Adipocyte (in vitro differentiated cells): ENCODE measurements around the gene FTO.

ENCODE experiments used
- DNase-seq: peaks from one replicate; pipeline ENCODE4 v3.0.0-alpha.2; 2015; ENCODE audit warnings: low read depth
- H3K27me3 ChIP-seq: replicated peaks from 2 replicates; pipeline ENCODE4 v1.7.0; 2013; ENCODE audit warnings: mild to moderate bottlenecking, low read length, moderate library complexity; ENCODE audit not compliant: control insufficient read depth, insufficient read depth
- H3K36me3 ChIP-seq: 2 replicates; pipeline ENCODE4 v1.7.0; 2013; ENCODE audit warnings: low read length, mild to moderate bottlenecking, moderate library complexity; ENCODE audit not compliant: control insufficient read depth, insufficient read depth, severe bottlenecking
- H3K4me1 ChIP-seq: 2 replicates; pipeline ENCODE4 v1.7.0; 2013; ENCODE audit warnings: mild to moderate bottlenecking, low read length, moderate library complexity; ENCODE audit not compliant: control insufficient read depth, insufficient read depth
- H3K4me3 ChIP-seq: 2 replicates; pipeline ENCODE4 v1.7.0; 2013; ENCODE audit warnings: mild to moderate bottlenecking, low read length, moderate library complexity
- H3K9ac ChIP-seq: 2 replicates; pipeline ENCODE4 v1.7.0; 2013; ENCODE audit warnings: mild to moderate bottlenecking, low read length, moderate library complexity
- H3K9me3 ChIP-seq: 2 replicates; pipeline ENCODE4 v1.7.0; 2013; ENCODE audit warnings: mild to moderate bottlenecking, low read length, moderate library complexity; ENCODE audit not compliant: control insufficient read depth

FTO gene

DNA sequence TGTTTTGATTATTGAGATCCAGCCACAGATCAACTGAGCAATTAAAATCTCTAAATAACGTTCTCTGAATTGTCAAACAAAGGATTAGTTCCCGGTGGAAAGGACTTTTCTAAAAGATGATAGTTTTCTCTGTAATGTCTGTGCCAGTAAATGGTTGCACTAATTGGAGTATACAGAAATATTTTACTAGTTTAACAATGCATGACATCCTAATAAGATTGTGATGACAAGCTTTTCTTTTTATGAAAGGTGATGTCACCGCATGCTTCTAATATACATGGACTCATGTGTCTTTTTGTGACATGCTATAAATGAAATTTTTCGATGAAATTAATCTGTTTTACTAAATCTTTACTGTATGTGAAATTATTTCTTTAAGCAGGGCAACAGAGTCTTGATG is 371.5 kb downstream of the FTO start:
- Histone ChIP-seq H3K36me3 (peaks cover 5% of the 10 kb centered on the region), H3K4me1 (no peaks in the 10 kb centered on the region), H3K9me3 (no peaks in the 10 kb centered on the region), H3K4me3 (no peak overlapping the region), H3K9ac (no peak overlapping the region), H3K27me3 (no peaks in the 10 kb centered on the region)
- no peak for DNase-seq

DNA sequence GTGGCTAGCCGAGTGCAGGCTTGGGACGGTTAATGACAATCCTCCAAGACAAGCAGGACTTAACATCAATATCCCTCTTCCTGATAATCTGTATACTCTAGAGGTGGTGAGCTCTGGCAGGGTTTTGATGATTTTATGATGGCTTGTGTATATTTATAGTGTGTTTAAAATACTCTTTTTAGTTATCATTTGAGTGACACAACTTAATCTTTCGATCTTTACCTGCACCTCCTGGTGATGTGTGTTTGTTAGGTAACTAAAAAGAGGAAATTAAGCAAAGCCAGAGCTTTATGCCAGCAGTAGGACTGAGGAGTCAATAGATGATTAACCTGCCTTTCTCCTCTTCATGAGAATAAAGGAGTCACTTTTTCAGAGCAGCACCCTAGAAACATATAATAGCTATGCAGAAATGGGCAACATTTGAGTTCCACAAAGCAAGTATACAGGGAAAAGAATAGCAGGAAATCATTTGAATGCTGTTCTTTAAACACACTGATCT is 372.1 kb downstream of the FTO start:
- peaks cover 5% of the 10 kb centered on the region for H3K4me1 ChIP-seq
- no peak for DNase-seq
- H3K36me3 ChIP-seq: peaks cover 5% of the 10 kb centered on the region
- H3K9ac ChIP-seq: no peak overlapping the region
- H3K4me3 ChIP-seq: no peak overlapping the region
- H3K9me3 ChIP-seq: no peaks in the 10 kb centered on the region
- H3K27me3 ChIP-seq: no peaks in the 10 kb centered on the region

DNA sequence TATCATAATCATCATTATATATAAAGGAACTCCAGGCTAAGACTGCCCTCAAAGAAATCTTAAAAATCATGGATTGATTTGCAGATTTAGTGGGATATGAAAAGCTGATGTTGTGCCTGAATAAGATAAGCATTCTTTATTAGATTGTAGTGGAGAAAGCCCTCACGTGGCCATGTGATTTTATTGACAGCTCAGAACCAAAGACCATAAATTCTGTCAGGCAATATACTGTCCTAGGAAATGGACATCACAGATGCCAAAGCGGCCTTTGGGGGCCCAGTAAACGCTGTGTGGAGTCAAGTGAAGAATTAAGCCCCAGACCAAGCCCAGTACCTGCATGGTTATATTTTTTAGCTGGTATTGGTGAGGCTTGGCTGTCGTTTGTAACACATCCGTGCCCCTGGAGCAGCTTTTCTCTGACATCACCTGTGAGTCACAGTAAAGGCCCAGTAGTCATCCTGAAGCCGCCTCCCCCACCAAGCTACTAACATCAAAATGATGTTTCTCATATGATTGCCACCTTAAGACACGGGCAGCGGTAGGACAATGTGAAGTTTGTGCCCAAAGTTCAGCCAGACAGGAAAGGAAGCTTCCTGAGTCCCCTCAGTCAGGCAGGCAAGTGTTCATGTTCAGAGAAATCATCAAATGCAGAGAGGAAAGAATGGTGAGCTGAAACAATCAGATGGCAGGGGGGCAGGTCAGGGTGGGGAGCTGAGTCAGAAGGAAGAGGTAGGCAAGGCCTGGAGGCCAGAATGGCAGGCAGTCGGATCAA is 373.3 kb downstream of the FTO start:
- peaks cover 7% of the 10 kb centered on the region for H3K4me1 ChIP-seq
- no peaks in the 10 kb centered on the region for H3K27me3 ChIP-seq
- peaks cover under 1% of the 10 kb centered on the region for H3K36me3 ChIP-seq
- H3K9ac ChIP-seq: no peak overlapping the region
- H3K4me3 ChIP-seq: no peak overlapping the region
- no peaks in the 10 kb centered on the region for H3K9me3 ChIP-seq
- DNase-seq: peak; percentile 25

DNA sequence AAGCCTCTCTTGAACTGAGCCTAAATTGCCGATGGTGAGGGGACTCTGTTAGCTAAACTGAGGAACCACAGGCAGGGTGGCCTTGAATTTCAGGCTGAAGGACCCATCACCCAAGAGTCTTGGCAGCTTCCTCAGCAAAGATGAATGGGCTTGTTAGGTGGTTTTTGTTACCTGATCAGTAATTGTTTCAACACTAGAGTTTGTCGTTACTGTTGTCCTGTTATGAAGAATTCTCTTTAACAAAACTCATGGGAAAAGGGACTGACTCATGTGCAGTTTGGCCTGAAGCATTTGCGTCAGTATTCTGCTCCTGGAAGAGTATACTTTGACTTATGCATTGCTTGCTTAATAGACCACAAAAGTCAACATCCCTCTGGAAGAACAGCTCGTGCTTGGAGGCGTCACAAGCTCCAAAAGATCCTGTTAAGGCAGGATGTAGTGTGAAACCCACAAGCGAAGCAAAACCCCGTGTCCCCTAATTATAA is 376.6 kb downstream of the FTO start:
- Histone ChIP-seq H3K9ac (no peak overlapping the region), H3K9me3 (no peaks in the 10 kb centered on the region), H3K4me3 (no peak overlapping the region), H3K27me3 (no peaks in the 10 kb centered on the region), H3K4me1 (peaks cover 7% of the 10 kb centered on the region), H3K36me3 (no peaks in the 10 kb centered on the region)
- peak; percentile 90 for DNase-seq

DNA sequence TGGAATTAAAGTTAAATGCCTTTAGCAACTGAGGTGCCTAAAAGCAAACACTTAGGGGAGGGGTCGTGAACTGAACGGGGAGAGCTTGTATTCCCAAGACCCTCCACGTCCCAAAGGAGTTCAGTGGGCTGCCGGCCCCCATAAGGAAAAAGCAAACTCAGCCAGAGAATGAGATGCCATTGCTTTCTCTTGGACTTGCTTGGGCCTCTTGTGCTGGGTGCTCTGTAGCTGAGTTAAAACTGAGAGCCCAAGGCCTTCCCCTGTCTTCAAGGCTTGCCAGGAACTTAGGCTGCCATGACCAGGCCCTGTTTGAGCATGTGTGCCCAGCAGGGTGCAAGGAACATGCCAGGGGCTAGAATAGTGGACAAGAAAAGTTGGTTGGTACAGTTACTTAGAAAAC is 382.8 kb downstream of the FTO start:
- no peak overlapping the region for H3K9ac ChIP-seq
- H3K4me3 ChIP-seq: no peak overlapping the region
- no peaks in the 10 kb centered on the region for H3K4me1 ChIP-seq
- no peaks in the 10 kb centered on the region for H3K36me3 ChIP-seq
- no peaks in the 10 kb centered on the region for H3K27me3 ChIP-seq
- H3K9me3 ChIP-seq: no peaks in the 10 kb centered on the region
- no peak for DNase-seq

DNA sequence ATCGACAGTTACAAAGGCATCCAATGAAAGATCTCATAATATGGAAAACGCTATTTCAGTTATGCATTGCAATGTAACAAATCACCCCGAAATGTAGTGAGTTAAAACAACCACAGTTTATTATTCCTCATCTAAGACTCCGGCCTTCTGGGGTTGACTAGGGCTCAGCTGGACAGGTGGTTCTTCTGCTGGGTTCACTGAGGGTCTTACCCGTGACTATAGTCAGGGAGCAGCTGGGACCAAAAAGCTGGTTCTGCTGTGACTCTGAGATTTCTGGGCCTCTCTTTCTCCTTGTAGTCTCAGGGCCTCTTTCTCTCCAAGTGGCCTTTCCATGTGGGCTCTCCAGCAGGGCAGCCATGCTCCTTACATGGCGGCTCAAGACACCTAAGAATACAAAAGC is 386.6 kb downstream of the FTO start:
- Histone ChIP-seq H3K27me3 (no peaks in the 10 kb centered on the region), H3K9me3 (no peaks in the 10 kb centered on the region), H3K4me3 (no peak overlapping the region), H3K4me1 (no peaks in the 10 kb centered on the region), H3K9ac (no peak overlapping the region), H3K36me3 (no peaks in the 10 kb centered on the region)
- no peak for DNase-seq

DNA sequence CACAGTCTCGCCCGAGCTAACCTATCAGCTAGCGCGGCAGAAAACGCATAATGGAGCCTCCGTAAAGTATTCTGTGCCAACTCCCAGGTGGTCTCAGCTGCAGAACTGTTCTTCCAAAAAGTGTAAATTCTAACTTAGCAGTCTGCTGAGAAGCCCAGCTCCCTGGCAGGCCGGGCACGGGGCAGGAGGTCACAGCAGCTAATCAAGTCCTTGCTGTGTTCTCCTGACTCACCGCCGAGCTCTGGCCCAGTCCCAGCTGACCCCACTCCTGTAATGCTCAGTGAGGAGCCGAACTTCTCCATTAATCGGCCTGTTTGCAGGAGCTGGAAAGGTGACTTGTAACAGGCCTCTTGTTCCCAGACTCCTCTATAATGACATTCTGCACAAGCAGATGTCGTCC is 389.3 kb downstream of the FTO start:
- Histone ChIP-seq H3K4me1 (no peaks in the 10 kb centered on the region), H3K36me3 (no peaks in the 10 kb centered on the region), H3K9me3 (no peaks in the 10 kb centered on the region), H3K9ac (no peak overlapping the region), H3K4me3 (no peak overlapping the region), H3K27me3 (no peaks in the 10 kb centered on the region)
- no peak for DNase-seq

DNA sequence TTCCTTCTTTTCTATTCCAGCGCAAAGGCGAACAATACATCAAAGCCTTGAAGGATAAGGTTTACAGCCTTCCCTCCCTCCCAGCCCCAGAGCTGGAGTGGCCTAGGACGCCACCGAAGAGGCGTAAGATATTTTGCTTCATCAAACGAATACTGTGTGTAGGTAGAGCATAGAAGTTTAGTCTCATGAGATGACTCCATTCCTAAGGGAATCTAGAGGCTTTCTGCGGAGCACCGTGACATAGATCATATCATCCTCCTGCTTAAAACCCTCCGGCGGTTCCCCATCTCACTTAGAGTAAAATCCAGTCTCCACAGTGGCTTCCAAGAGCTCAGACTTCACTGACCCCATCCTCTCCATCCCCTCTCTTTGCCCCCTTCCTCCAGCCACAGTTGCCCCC is 390.7 kb downstream of the FTO start:
- no peak for DNase-seq
- Histone ChIP-seq H3K9ac (no peak overlapping the region), H3K4me3 (no peak overlapping the region), H3K4me1 (no peaks in the 10 kb centered on the region), H3K36me3 (no peaks in the 10 kb centered on the region), H3K27me3 (no peaks in the 10 kb centered on the region), H3K9me3 (no peaks in the 10 kb centered on the region)

DNA sequence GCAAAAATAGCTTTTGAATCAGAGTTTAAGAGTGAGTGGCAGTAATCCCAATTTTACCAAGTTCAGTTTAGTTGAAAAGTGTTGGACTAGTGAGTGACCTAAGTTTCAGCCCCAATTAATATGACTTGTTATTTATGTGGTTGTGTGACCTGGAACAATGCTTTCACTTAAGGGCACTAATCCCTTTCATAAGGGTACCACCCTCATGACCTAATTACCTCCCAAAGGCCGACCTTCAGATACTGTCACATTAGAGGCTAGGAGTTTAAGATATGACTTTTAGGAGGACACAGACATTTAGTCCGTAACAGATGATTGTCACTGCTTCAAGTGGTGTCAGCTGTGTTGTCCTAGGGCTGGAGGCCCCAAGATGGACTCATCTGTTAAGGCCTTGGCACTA is 392.7 kb downstream of the FTO start:
- H3K27me3 ChIP-seq: no peaks in the 10 kb centered on the region
- no peak overlapping the region for H3K4me3 ChIP-seq
- no peak overlapping the region for H3K9ac ChIP-seq

DNA sequence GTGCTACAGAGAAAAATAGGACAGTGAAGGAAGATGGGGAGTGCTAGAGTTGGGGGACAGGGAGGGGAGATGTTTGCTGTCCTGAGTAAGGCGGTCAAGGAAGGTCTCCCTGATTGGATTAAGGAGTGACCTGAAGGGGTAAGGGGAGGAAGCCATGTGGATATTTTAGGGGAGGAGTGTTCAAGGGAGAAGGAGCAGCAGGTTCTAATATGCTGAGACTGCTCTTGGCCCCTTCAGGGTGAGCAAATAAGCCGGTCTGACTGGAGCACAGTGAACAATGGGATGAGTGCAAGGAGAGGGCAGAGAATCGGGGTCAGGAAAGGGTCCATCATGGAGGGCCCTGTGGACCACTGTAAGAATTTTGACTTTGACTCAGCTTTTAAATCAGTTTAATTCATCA is 393.8 kb downstream of the FTO start:
- no peaks in the 10 kb centered on the region for H3K9me3 ChIP-seq
- H3K4me3 ChIP-seq: no peak overlapping the region
- no peaks in the 10 kb centered on the region for H3K4me1 ChIP-seq
- H3K27me3 ChIP-seq: no peaks in the 10 kb centered on the region
- H3K9ac ChIP-seq: no peak overlapping the region
- no peak for DNase-seq
- H3K36me3 ChIP-seq: no peaks in the 10 kb centered on the region

More for the DNA sequence above, 392.7 kb downstream of the FTO start:
- Histone ChIP-seq H3K36me3 (no peaks in the 10 kb centered on the region), H3K4me1 (no peaks in the 10 kb centered on the region), H3K9me3 (no peaks in the 10 kb centered on the region)
- DNase-seq: no peak

DNA sequence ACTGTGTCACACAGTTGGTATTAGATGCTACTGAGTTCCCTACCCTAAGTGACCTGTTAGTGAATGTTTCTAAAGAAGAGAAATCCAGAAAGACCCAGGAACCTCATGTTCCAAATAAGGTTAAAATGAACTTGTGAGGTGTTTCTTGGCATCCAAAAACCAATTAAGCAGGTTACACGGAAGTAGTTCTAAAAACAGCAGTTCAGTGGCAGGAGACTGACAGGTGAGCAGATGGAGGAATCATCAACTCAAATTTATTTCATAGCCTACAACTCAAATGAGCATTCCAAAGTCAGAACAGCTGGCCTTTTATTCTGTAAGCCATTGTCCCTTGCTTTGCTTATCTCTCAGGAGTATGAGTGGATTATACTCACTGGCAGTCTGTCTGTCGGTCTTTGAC is 394.3 kb downstream of the FTO start:
- H3K9me3 ChIP-seq: no peaks in the 10 kb centered on the region
- H3K27me3 ChIP-seq: no peaks in the 10 kb centered on the region
- H3K4me3 ChIP-seq: no peak overlapping the region
- H3K9ac ChIP-seq: no peak overlapping the region
- DNase-seq: no peak
- H3K36me3 ChIP-seq: no peaks in the 10 kb centered on the region
- no peaks in the 10 kb centered on the region for H3K4me1 ChIP-seq

DNA sequence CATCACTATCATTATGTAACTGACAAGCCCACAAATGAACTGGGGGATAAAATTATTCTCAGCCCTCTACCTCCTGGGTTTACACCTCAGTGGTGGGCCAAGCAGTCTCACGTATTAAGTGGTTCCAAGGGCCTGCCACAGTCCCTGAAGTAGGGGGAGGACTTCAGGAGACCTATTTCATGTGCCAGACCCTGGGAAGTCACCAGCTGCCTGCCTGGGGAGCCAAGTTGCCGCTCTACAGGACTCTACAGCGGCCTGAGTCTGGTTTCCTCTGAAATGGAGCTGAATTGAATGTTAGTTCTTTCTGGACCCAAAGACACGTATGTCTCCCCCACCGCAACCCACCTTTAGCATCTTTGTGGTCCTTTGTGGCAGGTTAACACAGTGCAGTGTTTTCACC is 395.7 kb downstream of the FTO start:
- no peak overlapping the region for H3K4me3 ChIP-seq
- no peaks in the 10 kb centered on the region for H3K36me3 ChIP-seq
- H3K9me3 ChIP-seq: no peaks in the 10 kb centered on the region
- no peak for DNase-seq
- no peak overlapping the region for H3K9ac ChIP-seq
- no peaks in the 10 kb centered on the region for H3K4me1 ChIP-seq
- H3K27me3 ChIP-seq: no peaks in the 10 kb centered on the region
